Fibroblast of villous mesenchyme (primary cell): Measurements from ENCODE around the gene LILRA1. TPM values are rescaled to one million over a fixed set of nuclear protein-coding genes. Genes with fewer than 3 reads are reported as not detected.

ENCODE experiments used
- DNase-seq: peaks from one replicate; pipeline ENCODE4 v3.0.0-alpha.2; 2010; ENCODE audit warnings: low read depth
- H3K4me3 ChIP-seq: 2 replicates; pipeline ENCODE4 v1.5.1; 2011; ENCODE audit warnings: low read depth, mild to moderate bottlenecking, low read length
- CTCF ChIP-seq: IDR thresholded peaks from 2 replicates; pipeline ENCODE4 v1.5.1; 2012; ENCODE audit warnings: low read depth, mild to moderate bottlenecking, low read length; ENCODE audit not compliant: insufficient read depth
- total RNA-seq: library from RNA; depleted of rRNA; stranded (reverse); fragments of >200 nt; gene quantifications from 2 replicates; pipeline ENCODE4 v1.2.3, GENCODE V29; 2012

The LILRA1 gene
- total RNA-seq, 1 donor = not detected

GRCh38 chr19:54606891-54607784, 13.7 kb downstream of the LILRA1 start:
- TF ChIP-seq CTCF = no peak
- no peak overlapping the region for H3K4me3 ChIP-seq
- no peak for DNase-seq

GRCh38 chr19:54607785-54608150, 14.3 kb downstream of the LILRA1 start:
- DNase-seq = no peak
- TF ChIP-seq CTCF = no peak

GRCh38 chr19:54608205-54608604, 14.8 kb downstream of the LILRA1 start:
- no peak overlapping the region for H3K4me3 ChIP-seq
- TF ChIP-seq CTCF = no peak
- no peak for DNase-seq

More at GRCh38 chr19:54607785-54608150, 14.3 kb downstream of the LILRA1 start:
- no peak overlapping the region for H3K4me3 ChIP-seq

- no peak for DNase-seq
- no peak for TF ChIP-seq CTCF
- no peak overlapping the region for H3K4me3 ChIP-seq
Measured at GRCh38 chr19:54608792-54609191, 15.4 kb downstream of the LILRA1 start.

GRCh38 chr19:54609356-54609791, 15.9 kb downstream of the LILRA1 start:
- TF ChIP-seq CTCF = no peak
- H3K4me3 ChIP-seq = no peak overlapping the region
- no peak for DNase-seq

GRCh38 chr19:54612428-54612827, 19.0 kb downstream of the LILRA1 start:
- DNase-seq = no peak
- no peak for TF ChIP-seq CTCF
- H3K4me3 ChIP-seq = no peak overlapping the region

- DNase-seq = no peak
- TF ChIP-seq CTCF = no peak
Measured at GRCh38 chr19:54614726-54615125, 21.3 kb downstream of the LILRA1 start.

More at GRCh38 chr19:54614726-54615125, 21.3 kb downstream of the LILRA1 start:
- no peak overlapping the region for H3K4me3 ChIP-seq
